ENCODE data around the gene HELZ2. TPM values are rescaled to one million over a fixed set of nuclear protein-coding genes. Genes with fewer than 3 reads are reported as not detected.

The HELZ2 gene
- total and polyA plus RNA-seq, 2 donors (not counting 1 experiment from before 2014, with no cell fraction given): 36.3 to 52.6 TPM

- no peak overlapping the region for H3K27ac ChIP-seq (ENCODE audit: low read length in 2 of 2)
- peaks cover 0 to 46% of the 10 kb centered on the region in 2 experiments for H3K36me3 ChIP-seq (replicated peaks in 1 of 2; ENCODE audit: control extremely low read depth in 1 of 2, control insufficient read depth in 1 of 2, extremely low read depth in 1 of 2, insufficient read depth in 2 of 2, low read length in 1 of 2)
- no peaks in the 10 kb centered on the region for H3K9me3 ChIP-seq (ENCODE audit: control extremely low read depth in 1 of 3, control insufficient read depth in 2 of 3, insufficient read depth in 1 of 3, low read length in 2 of 3)
- no peak overlapping the region for H3K4me3 ChIP-seq (ENCODE audit: control extremely low read depth in 1 of 5, extremely low read depth in 1 of 5, insufficient read depth in 1 of 5, low read depth in 2 of 5, low read length in 4 of 5)
- no peaks in the 10 kb centered on the region for H4K20me1 ChIP-seq (ENCODE audit: control insufficient read depth, insufficient read depth, low read length, poor library complexity, severe bottlenecking)
- H3K79me2 ChIP-seq (ENCODE audit: control insufficient read depth, insufficient read depth, low read length): peaks cover 6% of the 10 kb centered on the region
- peaks cover 3 to 8% of the 10 kb centered on the region in 2 donors for H3K4me1 ChIP-seq (ENCODE audit: control insufficient read depth in 2 of 2, insufficient read depth in 2 of 2, low read length in 2 of 2)
- H3K9me3 Mint-ChIP-seq (ENCODE audit: insufficient read depth): no peaks in the 10 kb centered on the region
- no peak for TF ChIP-seq CTCF (IDR thresholded peaks at IDR 0.05)
- TF ChIP-seq EZH2 (IDR thresholded peaks at IDR 0.05; ENCODE audit: borderline replicate concordance, insufficient read depth, low read depth, low read length, poor library complexity, severe bottlenecking): no peak
- CTCF ChIA-PET: no interaction called here
- no peak overlapping the region for H3K9ac ChIP-seq (ENCODE audit: low read length)
- no peak for ATAC-seq (ENCODE audit: low read depth)
- no peaks in the 10 kb centered on the region for H3K27me3 Mint-ChIP-seq
- no peak overlapping the region for H3K27ac Mint-ChIP-seq
- 92% methylated on average over 38 of the region's 38 CpGs for WGBS (ENCODE audit: insufficient coverage)
- no peaks in the 10 kb centered on the region for H3K27me3 ChIP-seq (replicated peaks in 1 of 4; ENCODE audit: control extremely low read depth in 1 of 4, control insufficient read depth in 3 of 4, insufficient read depth in 4 of 4, low read length in 3 of 4)
- no peak overlapping the region for H2AFZ ChIP-seq (ENCODE audit: insufficient read depth, low read depth, low read length, poor library complexity, severe bottlenecking)
- H3K4me3 Mint-ChIP-seq: no peak overlapping the region
- POLR2A ChIA-PET: interaction anchor here (0.8 kb wide), 1 partner anchor 28 kb away, joined by 3 read pairs; no protein-coding TSS in a partner anchor
- intact Hi-C loops (cut with micrococcal nuclease): no loop called here
- no peak overlapping the region for H3K4me2 ChIP-seq (replicated peaks; ENCODE audit: low read depth, low read length, poor library complexity, severe bottlenecking)
- peaks cover 2% of the 10 kb centered on the region for H3K4me1 Mint-ChIP-seq
- DNase-seq: no peak
Measured at GRCh38 chr20:63589261-63590217, 15.5 kb upstream of the HELZ2 start.

GRCh38 chr20:63588641-63589041 is 14.6 kb upstream of the HELZ2 start:
- Mint-ChIP-seq H3K4me1 (peaks cover 2% of the 10 kb centered on the region), H3K4me3 (no peak overlapping the region), H3K27me3 (no peaks in the 10 kb centered on the region), H3K9me3 (ENCODE audit: insufficient read depth) (no peaks in the 10 kb centered on the region), H3K27ac (no peak overlapping the region)
- POLR2A ChIA-PET: no interaction called here
- Histone ChIP-seq H3K4me3 (ENCODE audit: control extremely low read depth in 1 of 5, extremely low read depth in 1 of 5, insufficient read depth in 1 of 5, low read depth in 2 of 5, low read length in 4 of 5) (no peak overlapping the region), H3K79me2 (ENCODE audit: control insufficient read depth, insufficient read depth, low read length) (peaks cover 4% of the 10 kb centered on the region), H3K4me1 (ENCODE audit: control insufficient read depth in 2 of 2, insufficient read depth in 2 of 2, low read length in 2 of 2) (peaks cover 3 to 8% of the 10 kb centered on the region in 2 donors), H3K27ac (ENCODE audit: low read length in 2 of 2) (no peak overlapping the region), H3K9me3 (ENCODE audit: control extremely low read depth in 1 of 3, control insufficient read depth in 2 of 3, insufficient read depth in 1 of 3, low read length in 2 of 3) (no peaks in the 10 kb centered on the region), H2AFZ (ENCODE audit: insufficient read depth, low read depth, low read length, poor library complexity, severe bottlenecking) (no peak overlapping the region), H4K20me1 (ENCODE audit: control insufficient read depth, insufficient read depth, low read length, poor library complexity, severe bottlenecking) (no peaks in the 10 kb centered on the region), H3K4me2 (replicated peaks; ENCODE audit: low read depth, low read length, poor library complexity, severe bottlenecking) (no peak overlapping the region), H3K36me3 (replicated peaks in 1 of 2; ENCODE audit: control extremely low read depth in 1 of 2, control insufficient read depth in 1 of 2, extremely low read depth in 1 of 2, insufficient read depth in 2 of 2, low read length in 1 of 2) (peaks cover 0 to 39% of the 10 kb centered on the region in 2 experiments), H3K9ac (ENCODE audit: low read length) (no peak overlapping the region), H3K27me3 (replicated peaks in 1 of 4; ENCODE audit: control extremely low read depth in 1 of 4, control insufficient read depth in 3 of 4, insufficient read depth in 4 of 4, low read length in 3 of 4) (no peaks in the 10 kb centered on the region)
- CTCF ChIA-PET: no interaction called here
- WGBS (ENCODE audit: insufficient coverage): 94% methylated on average over 11 of the region's 11 CpGs
- ATAC-seq (ENCODE audit: low read depth): no peak
- TF ChIP-seq CTCF (IDR thresholded peaks at IDR 0.05) (no peak), EZH2 (IDR thresholded peaks at IDR 0.05; ENCODE audit: borderline replicate concordance, insufficient read depth, low read depth, low read length, poor library complexity, severe bottlenecking) (no peak)
- intact Hi-C loops (cut with micrococcal nuclease): no loop called here
- DNase-seq: no peak
